NT2/D1 (cell line): ENCODE data around the gene IRF7.
"Not testable (repeated sequence)": the region's sequence is repeated elsewhere in the genome, so short reads cannot be mapped to it uniquely, and the experiment has no call there.

Source experiments
- DNase-seq: peaks from one replicate; pipeline ENCODE4 v3.0.0-alpha.2; 2011; ENCODE audit warnings: low read depth, low spot score
- H3K27me3 ChIP-seq: 2 replicates; pipeline ENCODE4 v1.6.0; 2011; ENCODE audit warnings: mild to moderate bottlenecking; ENCODE audit not compliant: insufficient read length, insufficient read depth
- H3K36me3 ChIP-seq: 2 replicates; pipeline ENCODE4 v1.6.1; 2011; ENCODE audit warnings: mild to moderate bottlenecking, low read length, mixed read lengths; ENCODE audit not compliant: insufficient read depth, insufficient read length
- H3K4me1 ChIP-seq: 2 replicates; pipeline ENCODE4 v1.5.1; 2011; ENCODE audit not compliant: insufficient read depth, insufficient read length
- H3K4me3 ChIP-seq: 2 replicates; pipeline ENCODE4 v1.5.1; 2011; ENCODE audit warnings: low read depth; ENCODE audit not compliant: insufficient read length
- H3K9ac ChIP-seq: 2 replicates; pipeline ENCODE4 v1.6.0; 2011; ENCODE audit warnings: low read depth; ENCODE audit not compliant: insufficient read length
- H3K9me3 ChIP-seq: 2 replicates; pipeline ENCODE4 v1.5.1; 2011; ENCODE audit warnings: mild to moderate bottlenecking, low read length; ENCODE audit not compliant: insufficient read depth
- SUZ12 ChIP-seq: IDR thresholded peaks from 2 replicates; pipeline ENCODE4 v1.6.1; 2011; ENCODE audit not compliant: insufficient read length, insufficient read depth; ENCODE audit errors: extremely low read depth
- YY1 ChIP-seq: IDR thresholded peaks from 2 replicates; pipeline ENCODE4 v1.6.1; 2011; ENCODE audit not compliant: insufficient read length, insufficient read depth
- ZNF274 ChIP-seq: IDR thresholded peaks from 2 replicates; pipeline ENCODE4 v1.6.1; 2011; ENCODE audit warnings: mild to moderate bottlenecking, low read depth, low read length

Gene IRF7

GRCh38 chr11:656866-657265, 41.1 kb upstream of the IRF7 start:
- H3K9me3 ChIP-seq: no peaks in the 10 kb centered on the region
- peaks cover 74% of the 10 kb centered on the region for H3K36me3 ChIP-seq
- TF ChIP-seq YY1 (no peak), ZNF274 (no peak), SUZ12 (no peak)
- H3K9ac ChIP-seq: no peak overlapping the region
- peaks cover 4% of the 10 kb centered on the region for H3K4me1 ChIP-seq
- H3K4me3 ChIP-seq: no peak overlapping the region
- H3K27me3 ChIP-seq: no peaks in the 10 kb centered on the region
- DNase-seq: no peak

- DNase-seq: no peak
- TF ChIP-seq SUZ12: no peak
- TF ChIP-seq YY1: no peak
- no peak for TF ChIP-seq ZNF274
- Histone ChIP-seq H3K4me3 (no peak overlapping the region), H3K4me1 (peaks cover 4% of the 10 kb centered on the region), H3K27me3 (no peaks in the 10 kb centered on the region), H3K9me3 (no peaks in the 10 kb centered on the region), H3K36me3 (peaks cover 72% of the 10 kb centered on the region), H3K9ac (no peak overlapping the region)
These were observed 40.7 kb upstream of the IRF7 start for GRCh38 chr11:656426-656825.

GRCh38 chr11:655036-655726, 39.4 kb upstream of the IRF7 start:
- Histone ChIP-seq H3K9ac (no peak overlapping the region), H3K4me1 (peaks cover 4% of the 10 kb centered on the region), H3K36me3 (peaks cover 67% of the 10 kb centered on the region), H3K9me3 (no peaks in the 10 kb centered on the region), H3K4me3 (no peak overlapping the region), H3K27me3 (no peaks in the 10 kb centered on the region)
- TF ChIP-seq SUZ12 (no peak), ZNF274 (no peak), YY1 (no peak)
- DNase-seq: no peak

- H3K36me3 ChIP-seq: peaks cover 64% of the 10 kb centered on the region
- not testable (repeated sequence) for H3K27me3 ChIP-seq, H3K9ac ChIP-seq, H3K4me1 ChIP-seq, H3K9me3 ChIP-seq, DNase-seq, H3K4me3 ChIP-seq
These were observed 38.7 kb upstream of the IRF7 start for GRCh38 chr11:654444-654843.

GRCh38 chr11:653837-654236, 38.1 kb upstream of the IRF7 start:
- TF ChIP-seq SUZ12: no peak
- no peak for TF ChIP-seq YY1
- no peak for TF ChIP-seq ZNF274
- Histone ChIP-seq H3K36me3 (peaks cover 59% of the 10 kb centered on the region), H3K9ac (no peak overlapping the region), H3K4me3 (no peak overlapping the region), H3K27me3 (no peaks in the 10 kb centered on the region), H3K9me3 (no peaks in the 10 kb centered on the region), H3K4me1 (peaks cover 4% of the 10 kb centered on the region)
- DNase-seq: no peak

GRCh38 chr11:653136-653535, 37.4 kb upstream of the IRF7 start:
- H3K27me3 ChIP-seq, DNase-seq: not testable (repeated sequence)
- H3K36me3 ChIP-seq: peaks cover 53% of the 10 kb centered on the region

GRCh38 chr11:650482-650881, 34.7 kb upstream of the IRF7 start:
- H3K9me3 ChIP-seq: no peaks in the 10 kb centered on the region
- no peaks in the 10 kb centered on the region for H3K27me3 ChIP-seq
- H3K36me3 ChIP-seq: peaks cover 42% of the 10 kb centered on the region
- TF ChIP-seq ZNF274 (no peak), SUZ12 (no peak), YY1 (no peak)
- H3K9ac ChIP-seq: no peak overlapping the region
- no peak for DNase-seq
- no peak overlapping the region for H3K4me3 ChIP-seq
- peaks cover 4% of the 10 kb centered on the region for H3K4me1 ChIP-seq

More at GRCh38 chr11:653136-653535, 37.4 kb upstream of the IRF7 start:
- H3K9ac ChIP-seq, H3K9me3 ChIP-seq, H3K4me1 ChIP-seq, H3K4me3 ChIP-seq: not testable (repeated sequence)

GRCh38 chr11:647672-648158, 32.0 kb upstream of the IRF7 start:
- not testable (repeated sequence) for H3K4me3 ChIP-seq, H3K9ac ChIP-seq, H3K4me1 ChIP-seq, H3K9me3 ChIP-seq, H3K27me3 ChIP-seq, DNase-seq
- peaks cover 46% of the 10 kb centered on the region for H3K36me3 ChIP-seq
